ENCODE data around the gene RASGEF1C. TPM values are rescaled to one million over a fixed set of nuclear protein-coding genes. Genes with fewer than 3 reads are reported as not detected.

The RASGEF1C gene
- total and polyA plus RNA-seq, 2 experiments from 2014 or later, result 0.40 to 0.42 TPM

GRCh38 chr5:180081481-180081880 is 127.5 kb downstream of the RASGEF1C start:
- no peak overlapping the region for H3K4me2 ChIP-seq
- no peaks in the 10 kb centered on the region; the same call in 1 of the 2 replicates for H3K36me3 ChIP-seq (ENCODE audit: insufficient read depth)
- ATAC-seq (no peak), DNase-seq (ENCODE audit: low spot score) (no peak)
- TF ChIP-seq EZH2 (IDR thresholded peaks at IDR 0.05; ENCODE audit: low read depth, unreplicated experiment), result no peak
- no peak for TF ChIP-seq ZNF114 (CRISPR knock-in tag; IDR thresholded peaks at IDR 0.05)
- no peak for TF ChIP-seq EZH2phosphoT487 (IDR thresholded peaks at IDR 0.05; ENCODE audit: unreplicated experiment)
- TF ChIP-seq CTCF (conservative IDR thresholded peaks at IDR 0.05; ENCODE audit: low read depth in 2 of 2), result no peak
- TF ChIP-seq STAT1 (IDR thresholded peaks at IDR 0.05; ENCODE audit: unreplicated experiment), result no peak
- no peak for TF ChIP-seq POLR2AphosphoS5 (IDR thresholded peaks at IDR 0.05; ENCODE audit: low read depth)
- TF ChIP-seq NANOG (IDR thresholded peaks at IDR 0.05; ENCODE audit: borderline replicate concordance), result no peak
- TF ChIP-seq, protein P1, sequence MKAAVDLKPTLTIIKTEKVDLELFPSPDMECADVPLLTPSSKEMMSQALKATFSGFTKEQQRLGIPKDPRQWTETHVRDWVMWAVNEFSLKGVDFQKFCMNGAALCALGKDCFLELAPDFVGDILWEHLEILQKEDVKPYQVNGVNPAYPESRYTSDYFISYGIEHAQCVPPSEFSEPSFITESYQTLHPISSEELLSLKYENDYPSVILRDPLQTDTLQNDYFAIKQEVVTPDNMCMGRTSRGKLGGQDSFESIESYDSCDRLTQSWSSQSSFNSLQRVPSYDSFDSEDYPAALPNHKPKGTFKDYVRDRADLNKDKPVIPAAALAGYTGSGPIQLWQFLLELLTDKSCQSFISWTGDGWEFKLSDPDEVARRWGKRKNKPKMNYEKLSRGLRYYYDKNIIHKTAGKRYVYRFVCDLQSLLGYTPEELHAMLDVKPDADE (IDR thresholded peaks at IDR 0.05), result no peak
- TF ChIP-seq REST (IDR thresholded peaks at IDR 0.05; ENCODE audit: unreplicated experiment), result no peak
- TF ChIP-seq JUNB (IDR thresholded peaks at IDR 0.05; ENCODE audit: unreplicated experiment), result no peak
- no peak for TF ChIP-seq CREB1 (CRISPR knock-in tag; IDR thresholded peaks at IDR 0.05; ENCODE audit: low read depth)
- no peak for TF ChIP-seq ZNF331 (CRISPR knock-in tag; IDR thresholded peaks at IDR 0.05; ENCODE audit: low read depth)
- TF ChIP-seq, protein P2, sequence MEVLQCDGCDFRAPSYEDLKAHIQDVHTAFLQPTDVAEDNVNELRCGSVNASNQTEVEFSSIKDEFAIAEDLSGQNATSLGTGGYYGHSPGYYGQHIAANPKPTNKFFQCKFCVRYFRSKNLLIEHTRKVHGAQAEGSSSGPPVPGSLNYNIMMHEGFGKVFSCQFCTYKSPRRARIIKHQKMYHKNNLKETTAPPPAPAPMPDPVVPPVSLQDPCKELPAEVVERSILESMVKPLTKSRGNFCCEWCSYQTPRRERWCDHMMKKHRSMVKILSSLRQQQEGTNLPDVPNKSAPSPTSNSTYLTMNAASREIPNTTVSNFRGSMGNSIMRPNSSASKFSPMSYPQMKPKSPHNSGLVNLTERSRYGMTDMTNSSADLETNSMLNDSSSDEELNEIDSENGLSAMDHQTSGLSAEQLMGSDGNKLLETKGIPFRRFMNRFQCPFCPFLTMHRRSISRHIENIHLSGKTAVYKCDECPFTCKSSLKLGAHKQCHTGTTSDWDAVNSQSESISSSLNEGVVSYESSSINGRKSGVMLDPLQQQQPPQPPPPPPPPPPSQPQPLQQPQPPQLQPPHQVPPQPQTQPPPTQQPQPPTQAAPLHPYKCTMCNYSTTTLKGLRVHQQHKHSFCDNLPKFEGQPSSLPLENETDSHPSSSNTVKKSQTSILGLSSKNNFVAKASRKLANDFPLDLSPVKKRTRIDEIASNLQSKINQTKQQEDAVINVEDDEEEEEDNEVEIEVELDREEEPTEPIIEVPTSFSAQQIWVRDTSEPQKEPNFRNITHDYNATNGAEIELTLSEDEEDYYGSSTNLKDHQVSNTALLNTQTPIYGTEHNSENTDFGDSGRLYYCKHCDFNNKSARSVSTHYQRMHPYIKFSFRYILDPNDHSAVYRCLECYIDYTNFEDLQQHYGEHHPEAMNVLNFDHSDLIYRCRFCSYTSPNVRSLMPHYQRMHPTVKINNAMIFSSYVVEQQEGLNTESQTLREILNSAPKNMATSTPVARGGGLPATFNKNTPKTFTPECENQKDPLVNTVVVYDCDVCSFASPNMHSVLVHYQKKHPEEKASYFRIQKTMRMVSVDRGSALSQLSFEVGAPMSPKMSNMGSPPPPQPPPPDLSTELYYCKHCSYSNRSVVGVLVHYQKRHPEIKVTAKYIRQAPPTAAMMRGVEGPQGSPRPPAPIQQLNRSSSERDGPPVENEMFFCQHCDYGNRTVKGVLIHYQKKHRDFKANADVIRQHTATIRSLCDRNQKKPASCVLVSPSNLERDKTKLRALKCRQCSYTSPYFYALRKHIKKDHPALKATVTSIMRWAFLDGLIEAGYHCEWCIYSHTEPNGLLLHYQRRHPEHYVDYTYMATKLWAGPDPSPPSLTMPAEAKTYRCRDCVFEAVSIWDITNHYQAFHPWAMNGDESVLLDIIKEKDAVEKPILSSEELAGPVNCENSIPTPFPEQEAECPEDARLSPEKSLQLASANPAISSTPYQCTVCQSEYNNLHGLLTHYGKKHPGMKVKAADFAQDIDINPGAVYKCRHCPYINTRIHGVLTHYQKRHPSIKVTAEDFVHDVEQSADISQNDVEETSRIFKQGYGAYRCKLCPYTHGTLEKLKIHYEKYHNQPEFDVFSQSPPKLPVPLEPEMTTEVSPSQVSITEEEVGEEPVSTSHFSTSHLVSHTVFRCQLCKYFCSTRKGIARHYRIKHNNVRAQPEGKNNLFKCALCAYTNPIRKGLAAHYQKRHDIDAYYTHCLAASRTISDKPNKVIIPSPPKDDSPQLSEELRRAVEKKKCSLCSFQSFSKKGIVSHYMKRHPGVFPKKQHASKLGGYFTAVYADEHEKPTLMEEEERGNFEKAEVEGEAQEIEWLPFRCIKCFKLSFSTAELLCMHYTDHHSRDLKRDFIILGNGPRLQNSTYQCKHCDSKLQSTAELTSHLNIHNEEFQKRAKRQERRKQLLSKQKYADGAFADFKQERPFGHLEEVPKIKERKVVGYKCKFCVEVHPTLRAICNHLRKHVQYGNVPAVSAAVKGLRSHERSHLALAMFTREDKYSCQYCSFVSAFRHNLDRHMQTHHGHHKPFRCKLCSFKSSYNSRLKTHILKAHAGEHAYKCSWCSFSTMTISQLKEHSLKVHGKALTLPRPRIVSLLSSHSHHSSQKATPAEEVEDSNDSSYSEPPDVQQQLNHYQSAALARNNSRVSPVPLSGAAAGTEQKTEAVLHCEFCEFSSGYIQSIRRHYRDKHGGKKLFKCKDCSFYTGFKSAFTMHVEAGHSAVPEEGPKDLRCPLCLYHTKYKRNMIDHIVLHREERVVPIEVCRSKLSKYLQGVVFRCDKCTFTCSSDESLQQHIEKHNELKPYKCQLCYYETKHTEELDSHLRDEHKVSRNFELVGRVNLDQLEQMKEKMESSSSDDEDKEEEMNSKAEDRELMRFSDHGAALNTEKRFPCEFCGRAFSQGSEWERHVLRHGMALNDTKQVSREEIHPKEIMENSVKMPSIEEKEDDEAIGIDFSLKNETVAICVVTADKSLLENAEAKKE (CRISPR knock-in tag; IDR thresholded peaks at IDR 0.05), result no peak
- H3F3A ChIP-seq (replicated peaks; ENCODE audit: low read depth), result peaks cover 21% of the 10 kb centered on the region
- H3K27me3 ChIP-seq (ENCODE audit: insufficient read depth), result no peaks in the 10 kb centered on the region
- H3K36me3 Mint-ChIP-seq (ENCODE audit: low read depth), result peaks cover 34% of the 10 kb centered on the region
- peaks cover 39% of the 10 kb centered on the region for H3K4me1 ChIP-seq (ENCODE audit: insufficient read depth)
- no peak overlapping the region for H2AFZ ChIP-seq
- no peaks in the 10 kb centered on the region for H4K20me1 ChIP-seq (replicated peaks; ENCODE audit: insufficient read depth)
- H3K27ac ChIP-seq (ENCODE audit: low read depth), result peak overlapping the region; percentile 96; the same call in 1 of the 2 replicates
- peaks cover 25% of the 10 kb centered on the region for H3K27me3 Mint-ChIP-seq (ENCODE audit: insufficient read depth, low read depth, poor library complexity)
- peaks cover 41% of the 10 kb centered on the region for H3K4me1 Mint-ChIP-seq
- 0 out of 2 replicates have a peak, but pooled peaks cover 3% of the 10 kb centered on the region for H3K9me2 ChIP-seq (ENCODE audit: insufficient read depth)
- 0 out of 2 replicates have a peak overlapping the region, but pooled peaks have one; percentile 98 for H3K27ac Mint-ChIP-seq
- peaks cover 38% of the 10 kb centered on the region for H3K9me3 Mint-ChIP-seq
- H3K79me2 ChIP-seq (replicated peaks; ENCODE audit: insufficient read depth), result no peaks in the 10 kb centered on the region
- H3K4me3 ChIP-seq, result no peak overlapping the region
- no peak overlapping the region for H3K4me3 Mint-ChIP-seq

Measured in GM23338 (cell line).